SK-N-SH treated with all-trans-retinoic acid at 6 μM for 48 hours (cell line): ENCODE data around the gene LAMA3.

Source experiments
- ARNTL ChIP-seq: fragments of 450-650 bp; formaldehyde crosslinking; IDR thresholded peaks from 2 replicates; pipeline ENCODE4 v1.5.0; 2020; ENCODE audit warnings: low read depth, mild to moderate bottlenecking, moderate library complexity, borderline replicate concordance
- CSDC2 ChIP-seq: fragments of 250-450 bp; sonication (Bioruptor Pico); IDR thresholded peaks from 2 replicates; pipeline ENCODE4 v1.5.0; 2020; ENCODE audit warnings: mild to moderate bottlenecking, moderate library complexity
- ESRRG ChIP-seq: fragments of 250-450 bp; sonication (Bioruptor Pico); IDR thresholded peaks from 2 replicates; pipeline ENCODE4 v1.6.1; 2021; ENCODE audit warnings: mild to moderate bottlenecking
- OSR1 ChIP-seq: fragments of 250-450 bp; sonication (Bioruptor Pico); IDR thresholded peaks from 2 replicates; pipeline ENCODE4 v1.8.0; 2022; ENCODE audit warnings: moderate library complexity, mild to moderate bottlenecking, inconsistent platforms
- RARB ChIP-seq: fragments of 250-450 bp; sonication (Bioruptor Pico); IDR thresholded peaks from 2 replicates; pipeline ENCODE4 v1.8.0; 2021; ENCODE audit warnings: mild to moderate bottlenecking, moderate library complexity
- TOX ChIP-seq: fragments of 250-450 bp; sonication (Bioruptor Pico); IDR thresholded peaks from 2 replicates; pipeline ENCODE4 v1.8.0; 2021; ENCODE audit warnings: mild to moderate bottlenecking, moderate library complexity, borderline replicate concordance
- ZFP3 ChIP-seq: fragments of 250-450 bp; sonication (Bioruptor Pico); IDR thresholded peaks from 2 replicates; pipeline ENCODE4 v1.5.0; 2020; ENCODE audit warnings: mild to moderate bottlenecking, moderate library complexity
- ZNF8 ChIP-seq: fragments of 450-650 bp; formaldehyde crosslinking; IDR thresholded peaks from 2 replicates; pipeline ENCODE4 v1.5.0; 2020; ENCODE audit warnings: mild to moderate bottlenecking, moderate library complexity
- TF ChIP-seq, protein P1 (sequence below): fragments of 250-450 bp; sonication (Bioruptor Pico); IDR thresholded peaks from 2 replicates; pipeline ENCODE4 v1.8.0; 2021; ENCODE audit warnings: low read depth, mild to moderate bottlenecking, moderate library complexity, borderline replicate concordance
- TF ChIP-seq, protein P2 (sequence below): fragments of 250-450 bp; sonication (Bioruptor Pico); IDR thresholded peaks from 2 replicates; pipeline ENCODE4 v1.5.0; 2020; ENCODE audit warnings: mild to moderate bottlenecking, moderate library complexity
- TF ChIP-seq, protein P3 (sequence below): fragments of 250-450 bp; sonication (Bioruptor Pico); IDR thresholded peaks from 2 replicates; pipeline ENCODE4 v1.8.0; 2020; ENCODE audit warnings: mild to moderate bottlenecking, moderate library complexity, borderline replicate concordance
- TF ChIP-seq, protein P4 (sequence below): fragments of 250-450 bp; sonication (Bioruptor Pico); IDR thresholded peaks from 2 replicates; pipeline ENCODE4 v1.5.1; 2020; ENCODE audit warnings: low read depth, mild to moderate bottlenecking, moderate library complexity

DNA sequence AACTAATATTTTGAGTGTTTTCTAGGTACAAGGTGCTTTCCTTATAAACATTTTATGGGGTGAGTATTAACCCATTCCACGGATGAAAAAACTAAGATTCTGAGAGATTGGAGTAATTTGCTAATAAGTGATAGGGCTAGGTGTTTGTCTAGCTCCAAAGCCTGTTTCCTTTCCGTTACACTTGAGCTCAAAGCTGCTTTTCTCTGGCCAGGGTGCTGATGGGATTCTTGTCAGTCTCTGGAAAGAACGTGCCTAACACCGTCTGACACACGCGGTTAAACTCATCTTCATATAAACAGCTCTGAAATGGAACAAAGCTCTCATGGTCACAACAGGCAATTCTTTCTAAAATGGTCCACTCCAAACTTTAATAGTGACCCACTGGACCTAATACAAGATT, 24.6 kb upstream of the LAMA3 start:
- TF ChIP-seq OSR1 (no peak), ARNTL (no peak), ZFP3 (CRISPR knock-in tag) (no peak), ZNF8 (CRISPR knock-in tag) (no peak), ESRRG (CRISPR knock-in tag) (no peak), RARB (CRISPR knock-in tag) (no peak), TOX (no peak), CSDC2 (CRISPR knock-in tag) (no peak)
- TF ChIP-seq, protein P1, sequence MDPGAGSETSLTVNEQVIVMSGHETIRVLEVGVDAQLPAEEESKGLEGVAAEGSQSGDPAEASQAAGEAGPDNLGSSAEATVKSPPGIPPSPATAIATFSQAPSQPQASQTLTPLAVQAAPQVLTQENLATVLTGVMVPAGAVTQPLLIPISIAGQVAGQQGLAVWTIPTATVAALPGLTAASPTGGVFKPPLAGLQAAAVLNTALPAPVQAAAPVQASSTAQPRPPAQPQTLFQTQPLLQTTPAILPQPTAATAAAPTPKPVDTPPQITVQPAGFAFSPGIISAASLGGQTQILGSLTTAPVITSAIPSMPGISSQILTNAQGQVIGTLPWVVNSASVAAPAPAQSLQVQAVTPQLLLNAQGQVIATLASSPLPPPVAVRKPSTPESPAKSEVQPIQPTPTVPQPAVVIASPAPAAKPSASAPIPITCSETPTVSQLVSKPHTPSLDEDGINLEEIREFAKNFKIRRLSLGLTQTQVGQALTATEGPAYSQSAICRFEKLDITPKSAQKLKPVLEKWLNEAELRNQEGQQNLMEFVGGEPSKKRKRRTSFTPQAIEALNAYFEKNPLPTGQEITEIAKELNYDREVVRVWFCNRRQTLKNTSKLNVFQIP, result no peak
- TF ChIP-seq, protein P2, sequence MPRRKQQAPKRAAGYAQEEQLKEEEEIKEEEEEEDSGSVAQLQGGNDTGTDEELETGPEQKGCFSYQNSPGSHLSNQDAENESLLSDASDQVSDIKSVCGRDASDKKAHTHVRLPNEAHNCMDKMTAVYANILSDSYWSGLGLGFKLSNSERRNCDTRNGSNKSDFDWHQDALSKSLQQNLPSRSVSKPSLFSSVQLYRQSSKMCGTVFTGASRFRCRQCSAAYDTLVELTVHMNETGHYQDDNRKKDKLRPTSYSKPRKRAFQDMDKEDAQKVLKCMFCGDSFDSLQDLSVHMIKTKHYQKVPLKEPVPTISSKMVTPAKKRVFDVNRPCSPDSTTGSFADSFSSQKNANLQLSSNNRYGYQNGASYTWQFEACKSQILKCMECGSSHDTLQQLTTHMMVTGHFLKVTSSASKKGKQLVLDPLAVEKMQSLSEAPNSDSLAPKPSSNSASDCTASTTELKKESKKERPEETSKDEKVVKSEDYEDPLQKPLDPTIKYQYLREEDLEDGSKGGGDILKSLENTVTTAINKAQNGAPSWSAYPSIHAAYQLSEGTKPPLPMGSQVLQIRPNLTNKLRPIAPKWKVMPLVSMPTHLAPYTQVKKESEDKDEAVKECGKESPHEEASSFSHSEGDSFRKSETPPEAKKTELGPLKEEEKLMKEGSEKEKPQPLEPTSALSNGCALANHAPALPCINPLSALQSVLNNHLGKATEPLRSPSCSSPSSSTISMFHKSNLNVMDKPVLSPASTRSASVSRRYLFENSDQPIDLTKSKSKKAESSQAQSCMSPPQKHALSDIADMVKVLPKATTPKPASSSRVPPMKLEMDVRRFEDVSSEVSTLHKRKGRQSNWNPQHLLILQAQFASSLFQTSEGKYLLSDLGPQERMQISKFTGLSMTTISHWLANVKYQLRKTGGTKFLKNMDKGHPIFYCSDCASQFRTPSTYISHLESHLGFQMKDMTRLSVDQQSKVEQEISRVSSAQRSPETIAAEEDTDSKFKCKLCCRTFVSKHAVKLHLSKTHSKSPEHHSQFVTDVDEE (CRISPR knock-in tag), result no peak
- TF ChIP-seq, protein P3, sequence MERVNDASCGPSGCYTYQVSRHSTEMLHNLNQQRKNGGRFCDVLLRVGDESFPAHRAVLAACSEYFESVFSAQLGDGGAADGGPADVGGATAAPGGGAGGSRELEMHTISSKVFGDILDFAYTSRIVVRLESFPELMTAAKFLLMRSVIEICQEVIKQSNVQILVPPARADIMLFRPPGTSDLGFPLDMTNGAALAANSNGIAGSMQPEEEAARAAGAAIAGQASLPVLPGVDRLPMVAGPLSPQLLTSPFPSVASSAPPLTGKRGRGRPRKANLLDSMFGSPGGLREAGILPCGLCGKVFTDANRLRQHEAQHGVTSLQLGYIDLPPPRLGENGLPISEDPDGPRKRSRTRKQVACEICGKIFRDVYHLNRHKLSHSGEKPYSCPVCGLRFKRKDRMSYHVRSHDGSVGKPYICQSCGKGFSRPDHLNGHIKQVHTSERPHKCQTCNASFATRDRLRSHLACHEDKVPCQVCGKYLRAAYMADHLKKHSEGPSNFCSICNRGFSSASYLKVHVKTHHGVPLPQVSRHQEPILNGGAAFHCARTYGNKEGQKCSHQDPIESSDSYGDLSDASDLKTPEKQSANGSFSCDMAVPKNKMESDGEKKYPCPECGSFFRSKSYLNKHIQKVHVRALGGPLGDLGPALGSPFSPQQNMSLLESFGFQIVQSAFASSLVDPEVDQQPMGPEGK (CRISPR knock-in tag), result no peak
- TF ChIP-seq, protein P4, sequence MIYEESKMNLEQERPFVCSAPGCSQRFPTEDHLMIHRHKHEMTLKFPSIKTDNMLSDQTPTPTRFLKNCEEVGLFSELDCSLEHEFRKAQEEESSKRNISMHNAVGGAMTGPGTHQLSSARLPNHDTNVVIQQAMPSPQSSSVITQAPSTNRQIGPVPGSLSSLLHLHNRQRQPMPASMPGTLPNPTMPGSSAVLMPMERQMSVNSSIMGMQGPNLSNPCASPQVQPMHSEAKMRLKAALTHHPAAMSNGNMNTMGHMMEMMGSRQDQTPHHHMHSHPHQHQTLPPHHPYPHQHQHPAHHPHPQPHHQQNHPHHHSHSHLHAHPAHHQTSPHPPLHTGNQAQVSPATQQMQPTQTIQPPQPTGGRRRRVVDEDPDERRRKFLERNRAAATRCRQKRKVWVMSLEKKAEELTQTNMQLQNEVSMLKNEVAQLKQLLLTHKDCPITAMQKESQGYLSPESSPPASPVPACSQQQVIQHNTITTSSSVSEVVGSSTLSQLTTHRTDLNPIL (CRISPR knock-in tag), result no peak
